DOHH2 (cell line): Measurements from ENCODE around the gene RAD51B.

Experiments
- H3F3A ChIP-seq: fragments of 200-600 bp; sonication (generic), shearing (Covaris generic); 2 replicates; pipeline ENCODE4 v1.6.0; 2016; ENCODE audit warnings: antibody characterized with exemption, mild to moderate bottlenecking; ENCODE audit not compliant: control insufficient read depth, insufficient read depth
- H3K27ac ChIP-seq: fragments of 200-600 bp; sonication (generic); 2 replicates; pipeline ENCODE4 v1.5.1; 2014; ENCODE audit warnings: low read depth, mild to moderate bottlenecking, low read length, moderate library complexity
- H3K27me3 ChIP-seq: fragments of 200-600 bp; sonication (generic); 2 replicates; pipeline ENCODE4 v1.6.1; 2014; ENCODE audit warnings: mild to moderate bottlenecking, low read length, mixed read lengths; ENCODE audit not compliant: control insufficient read depth
- H3K36me3 ChIP-seq: fragments of 200-600 bp; sonication (generic); 2 replicates; pipeline ENCODE4 v1.6.1; 2014; ENCODE audit warnings: mild to moderate bottlenecking, low read length, moderate library complexity, mixed read lengths; ENCODE audit not compliant: control insufficient read depth
- H3K4me1 ChIP-seq: fragments of 200-600 bp; sonication (generic); 2 replicates; pipeline ENCODE4 v1.6.1; 2014; ENCODE audit warnings: mild to moderate bottlenecking, low read length, mixed read lengths; ENCODE audit not compliant: control insufficient read depth
- H3K4me2 ChIP-seq: fragments of 200-600 bp; sonication (generic); 2 replicates; pipeline ENCODE4 v1.6.0; 2014; ENCODE audit warnings: mild to moderate bottlenecking, low read length, moderate library complexity
- H3K4me3 ChIP-seq: fragments of 200-600 bp; sonication (generic); 2 replicates; pipeline ENCODE4 v1.5.1; 2014; ENCODE audit warnings: mild to moderate bottlenecking, low read length, mixed read lengths
- H3K79me2 ChIP-seq: fragments of 200-600 bp; sonication (generic); 2 replicates; pipeline ENCODE4 v1.6.1; 2014; ENCODE audit warnings: mild to moderate bottlenecking, low read length, mixed read lengths; ENCODE audit not compliant: control insufficient read depth
- H3K9me2 ChIP-seq: fragments of 200-600 bp; sonication (generic); replicated peaks from 2 replicates; pipeline ENCODE4 v1.6.1; 2014; ENCODE audit warnings: mild to moderate bottlenecking, low read length, mixed read lengths; ENCODE audit not compliant: control insufficient read depth
- H3K9me3 ChIP-seq: fragments of 200-600 bp; sonication (generic); 2 replicates; pipeline ENCODE4 v1.6.1; 2014; ENCODE audit warnings: antibody characterized with exemption, low read length, mixed read lengths; ENCODE audit not compliant: control insufficient read depth, insufficient read depth
- H4K20me1 ChIP-seq: fragments of 200-600 bp; sonication (generic); 2 replicates; pipeline ENCODE4 v1.6.0; 2014; ENCODE audit warnings: low read depth, mild to moderate bottlenecking, antibody characterized with exemption, low read length, moderate library complexity; ENCODE audit not compliant: control insufficient read depth, insufficient read depth
- CTCF ChIP-seq: fragments of 200-600 bp; sonication (generic); IDR thresholded peaks from one replicate; pipeline ENCODE4 v1.5.1; 2014; ENCODE audit warnings: antibody characterized with exemption, mild to moderate bottlenecking, low read depth, low read length; ENCODE audit not compliant: poor library complexity, severe bottlenecking
- EZH2phosphoT487 ChIP-seq: fragments of 200-600 bp; sonication (generic); IDR thresholded peaks from 2 replicates; pipeline ENCODE4 v1.6.1; 2017; ENCODE audit warnings: borderline replicate concordance, mild to moderate bottlenecking, antibody characterized with exemption, low read length, moderate library complexity, mixed read lengths

The RAD51B gene

GRCh38 chr14:68386950-68387779, 567.6 kb downstream of the RAD51B start:
- Histone ChIP-seq H3K9me2 (no peaks in the 10 kb centered on the region), H3K4me3 (no peak overlapping the region), H3K79me2 (no peaks in the 10 kb centered on the region), H3F3A (no peaks in the 10 kb centered on the region), H4K20me1 (no peaks in the 10 kb centered on the region), H3K36me3 (no peaks in the 10 kb centered on the region), H3K4me1 (peaks cover 15% of the 10 kb centered on the region), H3K27ac (no peak overlapping the region), H3K27me3 (no peaks in the 10 kb centered on the region), H3K4me2 (no peak overlapping the region), H3K9me3 (no peaks in the 10 kb centered on the region)
- TF ChIP-seq CTCF (no peak), EZH2phosphoT487 (no peak)

- Histone ChIP-seq H3K27me3 (no peaks in the 10 kb centered on the region), H3K9me2 (no peaks in the 10 kb centered on the region), H3K4me1 (peaks cover 28% of the 10 kb centered on the region), H3F3A (no peaks in the 10 kb centered on the region), H3K36me3 (no peaks in the 10 kb centered on the region), H3K4me3 (no peak overlapping the region), H3K79me2 (no peaks in the 10 kb centered on the region), H4K20me1 (no peaks in the 10 kb centered on the region), H3K4me2 (no peak overlapping the region), H3K9me3 (no peaks in the 10 kb centered on the region), H3K27ac (no peak overlapping the region)
- no peak for TF ChIP-seq EZH2phosphoT487
- TF ChIP-seq CTCF = no peak
Measured at GRCh38 chr14:68389943-68390342, 570.4 kb downstream of the RAD51B start.

- peaks cover 28% of the 10 kb centered on the region for H3K4me1 ChIP-seq
- no peaks in the 10 kb centered on the region for H3F3A ChIP-seq
- TF ChIP-seq CTCF = no peak
- no peak for TF ChIP-seq EZH2phosphoT487
- H3K27ac ChIP-seq = no peak overlapping the region
- no peak overlapping the region for H3K4me3 ChIP-seq
- H4K20me1 ChIP-seq = no peaks in the 10 kb centered on the region
- no peaks in the 10 kb centered on the region for H3K9me3 ChIP-seq
- H3K4me2 ChIP-seq = no peak overlapping the region
- H3K79me2 ChIP-seq = no peaks in the 10 kb centered on the region
- H3K27me3 ChIP-seq = no peaks in the 10 kb centered on the region
- H3K36me3 ChIP-seq = no peaks in the 10 kb centered on the region
- H3K9me2 ChIP-seq = no peaks in the 10 kb centered on the region
Measured at GRCh38 chr14:68390741-68391140, 571.2 kb downstream of the RAD51B start.
